ENCODE results near the gene MYO3B. TPM values are rescaled to one million over a fixed set of nuclear protein-coding genes. Genes with fewer than 3 reads are reported as not detected.
A peak's percentile ranks its signal among the peaks of the same experiment; 100 is the strongest.

The MYO3B gene
- total RNA-seq, 1 experiment from 2014 or later = 0.09 TPM

DNA sequence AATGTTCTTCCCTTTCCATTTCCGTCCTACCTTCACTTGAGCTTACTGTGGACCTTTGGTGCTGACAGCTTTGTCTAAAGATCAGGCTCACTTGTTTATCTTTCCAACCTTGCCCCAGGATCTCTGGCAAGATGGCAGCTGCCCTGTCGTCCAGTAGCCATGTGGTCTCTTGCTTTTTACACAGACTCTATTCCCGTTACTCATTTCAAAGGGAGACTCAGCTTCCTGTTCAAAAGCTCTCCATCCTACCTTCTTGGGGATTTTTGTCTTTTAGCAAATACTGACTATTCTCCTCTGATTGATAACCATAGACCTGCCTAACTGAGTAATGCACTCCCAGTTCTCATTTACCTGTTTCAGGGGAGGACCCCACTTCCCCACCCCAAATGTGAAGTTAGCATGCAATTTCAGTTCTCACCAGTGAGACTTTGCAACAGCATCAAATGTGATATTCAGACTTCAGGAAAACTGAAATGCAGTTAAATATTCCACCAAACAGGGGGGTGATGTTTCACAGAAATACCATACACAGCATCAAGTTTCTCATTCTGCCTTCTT, 184.4 kb downstream of the MYO3B start:
- Mint-ChIP-seq H3K4me1 (ENCODE audit: low read depth, unreplicated experiment) (peaks cover 10% of the 10 kb centered on the region), H3K27me3 (ENCODE audit: insufficient read depth, unreplicated experiment) (peaks cover 4% of the 10 kb centered on the region), H3K4me3 (ENCODE audit: unreplicated experiment) (no peak overlapping the region), H3K9me3 (ENCODE audit: unreplicated experiment) (no peaks in the 10 kb centered on the region), H3K27ac (ENCODE audit: unreplicated experiment) (no peak overlapping the region), H3K36me3 (ENCODE audit: insufficient read depth, unreplicated experiment) (no peaks in the 10 kb centered on the region)
- no peak for TF ChIP-seq CTCF (IDR thresholded peaks at IDR 0.05; ENCODE audit: insufficient read depth in 1 of 2, low read depth in 1 of 2, low read length in 1 of 2, severe bottlenecking in 1 of 2, unreplicated experiment in 1 of 2)
- CTCF ChIA-PET = interaction anchor here (4.1 kb wide), 1 partner anchor 38 kb away, joined by 28 read pairs; no protein-coding TSS in a partner anchor
- no peaks in the 10 kb centered on the region for H3K27me3 ChIP-seq (replicated peaks; ENCODE audit: control insufficient read depth, insufficient read depth, low read length)
- DNase-seq = no peak
- H3K36me3 ChIP-seq (ENCODE audit: control insufficient read depth, insufficient read depth, low read length) = no peaks in the 10 kb centered on the region
- H3K4me1 ChIP-seq = no peaks in the 10 kb centered on the region
- intact Hi-C loops (cut with micrococcal nuclease; ENCODE audit: unreplicated experiment) = no loop called here
- BruUV-seq (replicated peaks) = no TSS peak
- H3K4me3 ChIP-seq (ENCODE audit: low read depth, low read length) = no peak overlapping the region
- POLR2A ChIA-PET = no interaction called here
- no peaks in the 10 kb centered on the region for H3K9me3 ChIP-seq

- no peak for DNase-seq
- H3K9me3 ChIP-seq = no peaks in the 10 kb centered on the region
- Mint-ChIP-seq H3K27ac (ENCODE audit: unreplicated experiment) (no peak overlapping the region), H3K36me3 (ENCODE audit: insufficient read depth, unreplicated experiment) (no peaks in the 10 kb centered on the region), H3K27me3 (ENCODE audit: insufficient read depth, unreplicated experiment) (peaks cover 4% of the 10 kb centered on the region), H3K4me3 (ENCODE audit: unreplicated experiment) (no peak overlapping the region), H3K9me3 (ENCODE audit: unreplicated experiment) (no peaks in the 10 kb centered on the region), H3K4me1 (ENCODE audit: low read depth, unreplicated experiment) (peaks cover 10% of the 10 kb centered on the region)
- H3K4me3 ChIP-seq (ENCODE audit: low read depth, low read length) = no peak overlapping the region
- POLR2A ChIA-PET = interaction anchor here (0.6 kb wide), 1 partner anchor 122 kb away, joined by 3 read pairs; no protein-coding TSS in a partner anchor
- peak in 1 of 2 experiments; percentile 4 for TF ChIP-seq CTCF (IDR thresholded peaks at IDR 0.05; ENCODE audit: insufficient read depth in 1 of 2, low read depth in 1 of 2, low read length in 1 of 2, severe bottlenecking in 1 of 2, unreplicated experiment in 1 of 2)
- no TSS peak for BruUV-seq (replicated peaks)
- intact Hi-C loops (cut with micrococcal nuclease; ENCODE audit: unreplicated experiment) = no loop called here
- H3K27me3 ChIP-seq (replicated peaks; ENCODE audit: control insufficient read depth, insufficient read depth, low read length) = no peaks in the 10 kb centered on the region
- CTCF ChIA-PET = interaction anchor here (4.1 kb wide), 1 partner anchor 39 kb away, joined by 28 read pairs; no protein-coding TSS in a partner anchor
- H3K36me3 ChIP-seq (ENCODE audit: control insufficient read depth, insufficient read depth, low read length) = no peaks in the 10 kb centered on the region
- H3K4me1 ChIP-seq = no peaks in the 10 kb centered on the region
These were observed 185.1 kb downstream of the MYO3B start for GRCh38 chr2:170362871-170363631.

DNA sequence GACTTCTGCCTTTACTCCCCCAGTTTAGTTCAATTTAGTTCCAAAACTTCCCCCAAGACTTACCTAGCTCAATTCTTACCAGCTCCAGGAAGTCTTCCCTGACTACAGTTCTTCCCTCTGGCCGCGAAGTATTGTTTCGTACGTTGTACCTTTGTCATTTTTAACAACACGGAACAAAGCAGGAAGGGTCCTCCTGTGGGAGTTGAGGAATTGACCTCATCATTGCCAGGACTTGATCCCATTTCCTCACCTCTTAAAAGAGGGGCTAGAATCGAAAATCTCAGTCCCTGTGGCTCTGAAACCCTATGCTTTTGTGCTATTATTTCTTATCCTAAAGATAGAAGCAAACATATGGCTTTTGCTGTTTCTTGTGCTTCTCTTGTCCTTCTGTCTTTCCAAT, 187.1 kb downstream of the MYO3B start:
- CTCF ChIA-PET = interaction anchor here (0.6 to 1.1 kb wide), 2 partner anchors 310 to 451 kb away, joined by 3 to 4 read pairs; no protein-coding TSS in a partner anchor
- DNase-seq = no peak

More for the DNA sequence above, 187.1 kb downstream of the MYO3B start:
- no peaks in the 10 kb centered on the region for H3K36me3 ChIP-seq (ENCODE audit: control insufficient read depth, insufficient read depth, low read length)
- H3K36me3 Mint-ChIP-seq (ENCODE audit: insufficient read depth, unreplicated experiment) = no peaks in the 10 kb centered on the region
- no peak overlapping the region for H3K4me3 Mint-ChIP-seq (ENCODE audit: unreplicated experiment)
- no peak overlapping the region for H3K27ac Mint-ChIP-seq (ENCODE audit: unreplicated experiment)
- H3K4me3 ChIP-seq (ENCODE audit: low read depth, low read length) = no peak overlapping the region
- no TSS peak for BruUV-seq (replicated peaks)
- H3K4me1 ChIP-seq = no peaks in the 10 kb centered on the region
- no peaks in the 10 kb centered on the region for H3K27me3 ChIP-seq (replicated peaks; ENCODE audit: control insufficient read depth, insufficient read depth, low read length)
- peaks cover 10% of the 10 kb centered on the region for H3K4me1 Mint-ChIP-seq (ENCODE audit: low read depth, unreplicated experiment)
- H3K9me3 Mint-ChIP-seq (ENCODE audit: unreplicated experiment) = no peaks in the 10 kb centered on the region
- H3K27me3 Mint-ChIP-seq (ENCODE audit: insufficient read depth, unreplicated experiment) = peaks cover 7% of the 10 kb centered on the region
- no peaks in the 10 kb centered on the region for H3K9me3 ChIP-seq
- intact Hi-C loops (cut with micrococcal nuclease; ENCODE audit: unreplicated experiment) = no loop called here
- POLR2A ChIA-PET = no interaction called here
- TF ChIP-seq CTCF (IDR thresholded peaks at IDR 0.05; ENCODE audit: insufficient read depth in 1 of 2, low read depth in 1 of 2, low read length in 1 of 2, severe bottlenecking in 1 of 2, unreplicated experiment in 1 of 2) = no peak

Data from Caco-2 (cell line).